GM12878 (cell line): Measurements from ENCODE around the gene SLC5A11.

Experiments used
- BRCA1 ChIP-seq: IDR thresholded peaks from 2 replicates; pipeline ENCODE4 v1.6.1; 2011; ENCODE audit warnings: low read depth, low read length, improper control_type of control experiment
- CTCF ChIP-seq, 3 experiments: IDR thresholded peaks in 2 of 3; conservative IDR thresholded peaks in 1 of 3; 2 replicates each; pipeline ENCODE4 v1.5.1; 2011; ENCODE audit warnings: low read depth in 3 of 3, low read length in 3 of 3, mild to moderate bottlenecking in 3 of 3, control low read depth in 2 of 3, moderate library complexity in 2 of 3, inconsistent platforms in 1 of 3, mixed read lengths in 1 of 3; ENCODE audit not compliant: control insufficient read depth in 2 of 3, insufficient read depth in 1 of 3; ENCODE audit errors: extremely low read depth in 1 of 3
- EZH2 ChIP-seq: IDR thresholded peaks from 2 replicates; pipeline ENCODE4 v1.6.1; 2012; ENCODE audit warnings: low read depth, mild to moderate bottlenecking, control low read depth, inconsistent platforms, low read length, borderline replicate concordance; ENCODE audit not compliant: control insufficient read depth
- JUNB ChIP-seq: IDR thresholded peaks from 2 replicates; pipeline ENCODE4 v1.6.1; 2016; ENCODE audit warnings: antibody characterized with exemption, mild to moderate bottlenecking
- PKNOX1 ChIP-seq: fragments of 450-650 bp; IDR thresholded peaks from 2 replicates; pipeline ENCODE4 v1.6.1; 2016; ENCODE audit warnings: mild to moderate bottlenecking
- POLR2A ChIP-seq: IDR thresholded peaks from 2 replicates; pipeline ENCODE4 v1.6.1; 2011; ENCODE audit warnings: low read depth, mild to moderate bottlenecking, low read length
- POLR2AphosphoS5 ChIP-seq: IDR thresholded peaks from 2 replicates; pipeline ENCODE4 v1.6.1; 2011; ENCODE audit warnings: mild to moderate bottlenecking, low read length, inconsistent platforms
- RCOR1 ChIP-seq: conservative IDR thresholded peaks from 2 replicates; pipeline ENCODE4 v1.6.1; 2012; ENCODE audit warnings: low read depth, low read length, improper control_type of control experiment
- RFX5 ChIP-seq: IDR thresholded peaks from 2 replicates; pipeline ENCODE4 v1.6.1; 2011; ENCODE audit warnings: low read depth, low read length, improper control_type of control experiment
- ZBTB40 ChIP-seq: fragments of 450-650 bp; IDR thresholded peaks from 2 replicates; pipeline ENCODE4 v1.6.1; 2016; ENCODE audit warnings: mild to moderate bottlenecking, moderate library complexity, borderline replicate concordance
- ZSCAN29 ChIP-seq: fragments of 450-650 bp; IDR thresholded peaks from 2 replicates; pipeline ENCODE4 v1.6.1; 2017; ENCODE audit warnings: mild to moderate bottlenecking, moderate library complexity

GRCh38 chr16:24801761-24802302 lies 43.9 kb upstream of the SLC5A11 start:
- TF ChIP-seq POLR2A: no peak
- no peak for TF ChIP-seq CTCF (IDR thresholded peaks at IDR 0.05 in 2 of 3, conservative IDR thresholded peaks at IDR 0.05 in 1 of 3; ENCODE audit: control insufficient read depth in 2 of 3, extremely low read depth in 1 of 3, insufficient read depth in 1 of 3, low read depth in 3 of 3, low read length in 3 of 3)
- no peak for TF ChIP-seq ZBTB40
- no peak for TF ChIP-seq BRCA1
- TF ChIP-seq EZH2: no peak
- no peak for TF ChIP-seq JUNB
- TF ChIP-seq RFX5: no peak
- no peak for TF ChIP-seq RCOR1
- no peak for TF ChIP-seq ZSCAN29
- no peak for TF ChIP-seq POLR2AphosphoS5
- no peak for TF ChIP-seq PKNOX1
